WTC11 (cell line): ENCODE data around the gene UCK2.
A peak's percentile ranks its signal among the peaks of the same experiment; 100 is the strongest.

Experiments
- CTCF ChIP-seq: fragments of 200-600 bp; IDR thresholded peaks from 2 replicates; pipeline ENCODE4 v1.8.0; 2022; ENCODE audit warnings: antibody characterized with exemption
- ESRRA ChIP-seq: sonication (generic); formaldehyde crosslinking; IDR thresholded peaks from 2 replicates; pipeline ENCODE4 v1.8.1; 2022; ENCODE audit warnings: mild to moderate bottlenecking, missing genetic modification reagents, borderline replicate concordance
- FOXJ3 ChIP-seq: sonication (generic); formaldehyde crosslinking; IDR thresholded peaks from 2 replicates; pipeline ENCODE4 v1.9.0; 2021; ENCODE audit warnings: missing genetic modification reagents, mild to moderate bottlenecking, borderline replicate concordance
- MAX ChIP-seq: sonication (generic); formaldehyde crosslinking; IDR thresholded peaks from 2 replicates; pipeline ENCODE4 v1.8.0; 2022; ENCODE audit warnings: mild to moderate bottlenecking, missing genetic modification reagents
- MLX ChIP-seq: sonication (generic); formaldehyde crosslinking; IDR thresholded peaks from 2 replicates; pipeline ENCODE4 v1.8.1; 2023; ENCODE audit warnings: mild to moderate bottlenecking, missing genetic modification reagents, moderate library complexity
- MYBL2 ChIP-seq: sonication (generic); formaldehyde crosslinking; IDR thresholded peaks from 2 replicates; pipeline ENCODE4 v1.8.1; 2023; ENCODE audit warnings: mild to moderate bottlenecking, moderate library complexity, missing genetic modification reagents
- NR1H2 ChIP-seq: sonication (generic); formaldehyde crosslinking; IDR thresholded peaks from 2 replicates; pipeline ENCODE4 v1.9.0; 2021; ENCODE audit warnings: mild to moderate bottlenecking, moderate library complexity, missing genetic modification reagents
- SMAD4 ChIP-seq: sonication (generic); formaldehyde crosslinking; IDR thresholded peaks from 2 replicates; pipeline ENCODE4 v1.8.0; 2022; ENCODE audit warnings: mild to moderate bottlenecking, missing genetic modification reagents
- SP1 ChIP-seq: sonication (generic); formaldehyde crosslinking; conservative IDR thresholded peaks from 2 replicates; pipeline ENCODE4 v1.8.1; 2022; ENCODE audit warnings: missing genetic modification reagents
- TEAD4 ChIP-seq: sonication (generic); formaldehyde crosslinking; IDR thresholded peaks from 2 replicates; pipeline ENCODE4 v1.8.0; 2022; ENCODE audit warnings: mild to moderate bottlenecking, missing genetic modification reagents
- ZNF121 ChIP-seq: sonication (generic); formaldehyde crosslinking; IDR thresholded peaks from 2 replicates; pipeline ENCODE4 v1.8.0; 2023; ENCODE audit warnings: missing genetic modification reagents
- ZNF317 ChIP-seq: sonication (generic); formaldehyde crosslinking; IDR thresholded peaks from 2 replicates; pipeline ENCODE4 v1.8.1; 2023; ENCODE audit warnings: low read depth, mild to moderate bottlenecking, moderate library complexity, missing genetic modification reagents, borderline replicate concordance
- TF ChIP-seq, protein P1 (sequence below): sonication (generic); formaldehyde crosslinking; conservative IDR thresholded peaks from 2 replicates; pipeline ENCODE4 v1.8.1; 2022; ENCODE audit warnings: mild to moderate bottlenecking, missing genetic modification reagents

DNA sequence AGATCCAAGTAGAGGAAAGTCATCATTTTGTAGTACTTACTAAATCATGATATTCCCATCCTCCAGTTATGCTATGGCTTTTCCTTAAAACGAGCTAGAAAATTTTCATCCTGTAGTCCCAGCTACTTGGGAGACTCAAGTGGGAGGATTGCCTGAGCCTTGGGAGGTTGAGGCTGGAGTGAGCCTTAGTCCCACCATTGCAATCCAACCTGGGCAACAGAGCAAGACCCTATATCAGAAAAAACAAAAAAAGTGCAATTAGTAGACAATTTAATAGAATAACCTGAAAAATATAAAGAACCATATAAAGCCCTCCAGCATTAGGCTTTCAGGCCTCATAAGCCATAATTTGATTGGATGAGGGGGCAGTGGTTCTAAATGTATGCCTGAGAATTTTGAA lies 6.8 kb downstream of the UCK2 start:
- TF ChIP-seq CTCF = no peak
- TF ChIP-seq ESRRA (CRISPR knock-in tag) = no peak
- TF ChIP-seq MLX (CRISPR knock-in tag) = no peak
- TF ChIP-seq MYBL2 (CRISPR knock-in tag) = no peak
- TF ChIP-seq ZNF317 (CRISPR knock-in tag) = no peak
- no peak for TF ChIP-seq SP1 (CRISPR knock-in tag)
- TF ChIP-seq MAX (CRISPR knock-in tag) = no peak
- TF ChIP-seq NR1H2 (CRISPR knock-in tag) = no peak
- no peak for TF ChIP-seq TEAD4 (CRISPR knock-in tag)
- no peak for TF ChIP-seq FOXJ3 (CRISPR knock-in tag)
- TF ChIP-seq, protein P1, sequence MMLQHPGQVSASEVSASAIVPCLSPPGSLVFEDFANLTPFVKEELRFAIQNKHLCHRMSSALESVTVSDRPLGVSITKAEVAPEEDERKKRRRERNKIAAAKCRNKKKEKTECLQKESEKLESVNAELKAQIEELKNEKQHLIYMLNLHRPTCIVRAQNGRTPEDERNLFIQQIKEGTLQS (CRISPR knock-in tag) = no peak
- TF ChIP-seq SMAD4 (CRISPR knock-in tag) = no peak
- peak; percentile 85 for TF ChIP-seq ZNF121 (CRISPR knock-in tag)
